ENCODE data around the gene PAK2. TPM values are rescaled to one million over a fixed set of nuclear protein-coding genes. Genes with fewer than 3 reads are reported as not detected.
"Not testable (repeated sequence)": the region's sequence is repeated elsewhere in the genome, so short reads cannot be mapped to it uniquely, and the experiment has no call there.

The PAK2 gene
- total RNA-seq, 1 donor from 2014 or later = 18.1 TPM

- no peak for DNase-seq (ENCODE audit: low spot score)
Measured at GRCh38 chr3:196782511-196782910, 42.9 kb downstream of the PAK2 start.

DNA sequence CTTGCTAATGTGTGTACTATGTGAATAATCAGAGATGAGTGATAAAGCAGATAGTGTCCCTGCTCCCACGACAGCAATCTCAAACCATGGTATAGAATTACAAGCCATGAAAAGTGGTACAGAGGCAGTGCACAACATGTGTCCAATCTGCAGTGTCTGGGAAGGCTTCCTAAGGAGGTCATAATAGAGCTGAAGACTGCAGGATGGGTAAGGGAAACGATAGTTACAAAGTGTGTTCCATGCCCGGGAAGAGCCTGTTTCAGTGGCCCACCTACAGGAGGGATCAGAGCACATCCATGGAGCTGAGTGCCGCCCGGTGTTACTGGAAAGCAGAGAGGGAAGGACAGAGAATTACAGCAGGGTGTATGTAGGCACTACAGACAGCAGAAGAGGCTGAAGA lies 48.9 kb downstream of the PAK2 start:
- DNase-seq (ENCODE audit: low spot score) = no peak

DNA sequence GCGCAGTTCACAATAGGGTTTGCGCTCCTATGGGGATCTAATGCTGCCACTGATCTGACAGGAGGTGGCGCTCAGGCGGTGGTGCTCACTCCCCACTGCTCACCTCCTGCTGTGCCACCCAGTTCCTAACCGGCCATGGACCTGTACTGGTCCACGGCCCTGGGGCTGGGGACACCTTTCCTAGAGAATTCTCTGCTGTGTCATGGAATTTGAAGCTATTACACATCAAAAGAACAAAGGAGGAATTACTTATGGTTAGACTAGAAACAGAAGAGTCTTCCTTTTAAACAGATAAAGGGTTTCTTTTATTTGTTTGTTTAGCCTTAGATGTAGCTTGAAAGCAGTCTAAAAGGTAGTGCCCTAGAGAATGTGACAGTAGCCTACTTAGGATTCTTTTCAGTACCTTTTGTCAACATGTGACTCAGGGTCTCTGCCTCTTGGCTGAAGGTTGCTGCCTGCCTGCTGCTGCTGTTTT lies 50.3 kb downstream of the PAK2 start:
- DNase-seq (ENCODE audit: low spot score) = no peak

DNA sequence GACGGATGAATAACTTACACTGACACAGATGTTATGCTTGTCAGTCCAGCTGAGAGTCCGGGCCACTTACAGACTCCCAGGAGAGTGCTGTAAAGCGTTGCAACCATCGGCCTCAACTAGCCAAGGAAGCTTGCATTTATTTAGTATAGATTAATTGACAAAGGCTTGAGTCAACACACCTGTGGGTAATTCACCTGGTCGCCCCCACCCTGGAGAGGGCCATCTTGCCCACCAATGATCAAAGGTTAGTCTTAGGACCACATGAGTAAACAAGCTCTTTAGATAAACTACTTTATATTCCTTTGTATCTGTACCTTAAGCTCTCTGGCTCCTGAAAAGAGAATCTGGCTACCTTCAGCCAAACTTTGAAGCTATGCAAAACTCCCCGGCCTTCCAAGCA lies 51.0 kb downstream of the PAK2 start:
- DNase-seq (ENCODE audit: low spot score) = no peak

- peak; percentile 36 for DNase-seq (ENCODE audit: low spot score)
Measured at GRCh38 chr3:196792771-196793170, 53.1 kb downstream of the PAK2 start.

- DNase-seq (ENCODE audit: low spot score) = peak; percentile 83
Measured at GRCh38 chr3:196793246-196793645, 53.6 kb downstream of the PAK2 start.

- DNase-seq (ENCODE audit: low spot score) = no peak
Measured at GRCh38 chr3:196794467-196794866, 54.8 kb downstream of the PAK2 start.

- no peak for DNase-seq (ENCODE audit: low spot score)
Measured at GRCh38 chr3:196796317-196796716, 56.7 kb downstream of the PAK2 start.

- DNase-seq (ENCODE audit: low spot score) = no peak
Measured at GRCh38 chr3:196800742-196801434, 61.2 kb downstream of the PAK2 start.

DNA sequence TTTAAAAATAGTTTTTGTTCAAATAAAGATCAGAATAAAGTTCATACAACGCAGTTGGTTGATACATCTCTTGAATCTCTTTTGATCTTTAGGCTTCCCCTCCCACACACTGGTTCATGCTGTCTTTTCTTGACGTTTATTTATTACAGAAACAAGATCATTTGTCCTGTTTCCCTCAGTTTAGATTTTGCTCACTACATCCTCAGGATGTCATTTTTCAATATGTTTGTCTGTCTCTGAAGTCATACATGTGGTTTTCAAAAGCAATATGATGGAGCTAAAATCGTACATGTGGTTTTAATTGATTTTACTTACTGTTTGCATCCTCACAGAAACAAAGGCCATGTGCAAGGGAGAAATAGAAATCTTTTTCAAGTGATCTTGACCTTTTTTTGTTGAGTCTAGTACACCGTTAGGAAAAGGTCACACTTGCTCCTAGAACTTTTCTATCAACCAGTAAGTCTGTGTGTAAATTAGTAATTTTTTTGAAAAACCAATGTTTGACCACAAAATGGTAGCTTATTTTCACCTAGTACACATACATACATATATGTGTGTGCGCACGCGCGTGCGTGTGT lies 64.3 kb downstream of the PAK2 start:
- DNase-seq (ENCODE audit: low spot score) = no peak

GRCh38 chr3:196804773-196805172 lies 65.1 kb downstream of the PAK2 start:
- DNase-seq (ENCODE audit: low spot score) = no peak

GRCh38 chr3:196810963-196811581 lies 71.4 kb downstream of the PAK2 start:
- DNase-seq (ENCODE audit: low spot score) = no peak

DNA sequence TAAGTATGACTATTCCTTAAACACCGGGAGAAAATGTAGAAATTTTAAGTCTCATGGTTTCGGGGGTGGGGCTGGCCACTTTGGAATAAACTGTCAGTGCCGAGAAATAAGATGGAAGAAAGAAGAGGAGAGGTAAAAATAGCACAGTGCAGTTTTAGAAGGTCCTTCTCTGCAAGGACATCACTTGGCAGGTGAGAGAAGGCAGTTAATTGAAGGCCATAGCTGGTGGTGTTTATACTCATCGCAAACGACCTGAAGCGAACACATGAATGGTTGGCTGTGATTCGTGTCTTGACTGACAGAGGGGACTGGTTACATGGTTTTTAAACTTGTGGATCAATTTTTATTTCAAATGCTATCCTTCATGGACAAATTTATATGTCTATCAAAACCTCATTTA lies 73.2 kb downstream of the PAK2 start:
- DNase-seq (ENCODE audit: low spot score) = no peak

- DNase-seq (ENCODE audit: low spot score) = no peak
Measured at GRCh38 chr3:196813903-196814302, 74.2 kb downstream of the PAK2 start.

DNA sequence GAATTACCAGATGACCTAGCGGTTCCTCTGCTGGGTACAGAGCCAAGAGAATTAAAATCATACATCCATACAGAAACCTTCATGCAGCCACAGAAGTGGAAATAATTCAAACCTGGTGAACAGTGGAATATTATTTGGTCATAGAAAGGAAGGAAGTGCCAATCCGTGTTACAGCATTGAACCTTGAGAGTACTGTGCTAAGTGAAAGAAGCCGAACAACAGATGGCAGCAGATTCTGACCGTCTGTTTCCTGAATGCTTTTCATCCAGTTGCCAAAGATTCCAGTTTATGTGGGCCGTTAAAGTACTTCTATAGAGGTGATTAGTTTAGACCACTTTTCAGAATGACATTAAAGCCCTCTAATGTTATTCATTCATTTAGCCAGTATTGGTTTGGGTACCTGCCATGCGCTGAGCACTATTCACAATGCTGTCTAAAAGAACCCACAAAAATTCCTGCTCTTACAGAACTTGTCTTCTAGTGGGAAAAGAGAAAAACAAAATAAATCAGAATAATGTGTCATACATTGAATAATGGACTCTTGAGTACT lies 82.2 kb downstream of the PAK2 start:
- DNase-seq (ENCODE audit: low spot score) = no peak

- DNase-seq (ENCODE audit: low spot score) = not testable (repeated sequence)
Measured at GRCh38 chr3:196829651-196830050, 90.0 kb downstream of the PAK2 start.

- DNase-seq (ENCODE audit: low spot score) = no peak
Measured at GRCh38 chr3:196835086-196835485, 95.4 kb downstream of the PAK2 start.

DNA sequence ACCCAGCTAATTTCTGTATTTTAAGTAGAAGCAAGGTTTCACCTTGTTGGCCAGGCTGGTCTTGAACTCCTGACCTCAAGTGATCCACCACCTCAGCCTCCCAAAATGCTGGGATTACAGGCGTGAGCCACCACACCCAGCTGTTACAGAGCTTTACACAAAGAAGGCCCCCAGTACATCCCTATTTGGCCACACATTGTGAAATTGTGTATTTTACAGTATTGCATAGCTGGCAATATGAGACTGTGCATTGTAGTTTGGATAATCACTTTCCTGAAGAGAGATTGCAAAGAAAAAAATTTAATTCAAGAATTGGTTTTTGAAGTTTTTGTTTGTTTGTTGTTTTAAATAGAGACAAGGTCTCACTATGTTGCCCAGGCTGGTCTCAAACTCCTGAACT lies 97.0 kb downstream of the PAK2 start:
- not testable (repeated sequence) for DNase-seq (ENCODE audit: low spot score)

DNA sequence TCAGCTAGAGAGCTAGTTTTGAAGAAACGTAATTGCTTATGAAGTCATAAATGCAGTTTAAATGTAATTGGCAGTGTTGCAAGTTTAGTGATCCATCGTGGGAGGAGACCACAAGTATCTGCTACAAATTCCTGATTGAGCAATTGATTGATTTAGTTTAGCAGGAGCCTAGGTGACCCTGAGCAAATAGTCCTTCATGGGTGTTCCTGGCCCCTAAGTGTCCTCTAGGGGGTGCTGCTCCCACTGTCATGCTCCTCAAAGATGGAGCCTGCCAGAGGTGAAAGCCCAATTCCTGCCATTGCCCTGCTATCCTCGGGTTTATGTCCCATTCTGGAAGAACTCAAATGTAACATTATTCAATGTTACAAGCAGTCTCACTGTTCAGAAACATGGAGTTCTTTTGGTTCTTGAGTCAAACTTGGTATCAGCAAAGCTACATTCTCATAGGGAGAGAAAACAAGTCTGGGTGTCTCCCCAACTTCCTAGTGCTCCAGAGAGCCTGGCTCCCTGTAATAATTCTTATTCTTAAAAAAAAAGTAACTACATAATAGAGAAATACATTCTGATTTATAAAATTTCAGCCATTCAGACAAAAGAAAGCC lies 98.3 kb downstream of the PAK2 start:
- peak; percentile 18 for DNase-seq (ENCODE audit: low spot score)

DNA sequence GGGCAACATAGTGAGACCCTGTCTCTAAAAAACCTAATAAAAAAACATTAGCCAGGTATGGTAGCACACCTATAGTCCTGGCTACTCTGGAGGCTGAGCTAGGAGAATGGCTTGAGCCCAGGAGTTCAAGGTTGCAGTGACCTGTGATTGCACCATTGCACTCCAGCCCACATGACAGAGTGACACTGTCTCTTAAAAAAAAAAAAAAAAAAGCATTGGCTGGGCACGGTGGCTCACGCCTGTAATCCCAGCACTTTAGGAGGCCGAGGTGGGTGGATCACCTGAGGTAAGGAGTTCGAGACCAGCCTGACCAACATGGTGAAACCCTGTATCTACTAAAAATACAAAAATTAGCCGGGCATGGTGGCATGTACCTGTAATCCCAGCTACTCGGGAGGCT lies 99.7 kb downstream of the PAK2 start:
- not testable (repeated sequence) for DNase-seq (ENCODE audit: low spot score)

- DNase-seq (ENCODE audit: low spot score) = no peak
Measured at GRCh38 chr3:196842567-196843434, 103.1 kb downstream of the PAK2 start.

Measured in umbilical cord (tissue), 2 donors.